K562 (cell line): ENCODE results near the gene ARL5C. TPM values are rescaled to one million over a fixed set of nuclear protein-coding genes. Genes with fewer than 3 reads are reported as not detected.

Experiments
- ATAC-seq: fragments of 200-7000 bp; cut with Tn5 transposase; 3 replicates; pipeline ENCODE4 v1.9.1; 2020; ENCODE audit warnings: moderate library complexity
- BruUV-seq: library from RNA; stranded (reverse); fragments of 400-500 nt; replicated peaks from 2 replicates; lab custom pipeline; 2021; lab: Mats Ljungman, UMichigan
- CTCF ChIA-PET: fragments of 300-600 bp; formaldehyde crosslinking; extraction: SDS; loops from one replicate; lab custom pipeline; 2021; ENCODE audit warnings: low intra/inter-chr PET ratio; lab: Yijun Ruan, JAX
- POLR2A ChIA-PET: fragments of 300-600, 350-650 bp; sonication (Branson Sonifier 250); formaldehyde crosslinking; extraction: SDS; loops from one replicate; lab custom pipeline; 2021; ENCODE audit warnings: antibody characterized with exemption, inconsistent platforms; lab: Yijun Ruan, JAX
- DNase-seq, 4 experiments: peaks; one replicate each; pipeline versions ENCODE4 v3.0.0 to v3.0.0-alpha.2; 2011 to 2018; ENCODE audit warnings: low spot score in 3 of 4, mixed read lengths in 3 of 4; ENCODE audit errors: extremely low read depth in 1 of 4
- FAIRE-seq: peaks from 2 replicates; lab custom pipeline; 2011; peaks lifted over from hg19 to GRCh38; lab: Jason Lieb, UNC
- H2AFZ ChIP-seq: 2 replicates; pipeline ENCODE4 v1.6.0; 2011; ENCODE audit warnings: low read depth, low read length, control low read depth, inconsistent platforms
- H3K27ac ChIP-seq: fragments of 200-600 bp; 3 replicates; pipeline ENCODE4 v1.8.0; 2011; ENCODE audit warnings: low read depth, mild to moderate bottlenecking, control low read depth, inconsistent platforms, low read length, moderate library complexity, mixed read lengths; ENCODE audit errors: extremely low read depth
- H3K27me3 ChIP-seq, 2 experiments: fragments of 300-600 bp in 1 of 2; 2 replicates in 1 of 2; 3 replicates in 1 of 2; pipeline versions ENCODE4 v1.6.0 to v1.8.0; 2011; ENCODE audit warnings: inconsistent platforms in 2 of 2, low read length in 2 of 2, mild to moderate bottlenecking in 1 of 2, mixed read lengths in 1 of 2, moderate library complexity in 1 of 2; ENCODE audit not compliant: control insufficient read depth in 2 of 2, insufficient read depth in 2 of 2
- H3K36me3 ChIP-seq: fragments of 300-600 bp; 3 replicates; pipeline ENCODE4 v1.8.0; 2011; ENCODE audit warnings: mild to moderate bottlenecking, low read length, inconsistent platforms; ENCODE audit not compliant: control insufficient read depth, insufficient read depth
- H3K4me1 ChIP-seq, 2 experiments: fragments of 200-600 bp in 1 of 2; replicated peaks in 1 of 2; 2 replicates in 1 of 2; 3 replicates in 1 of 2; pipeline versions ENCODE4 v1.5.1 to v1.8.0; 2011; ENCODE audit warnings: inconsistent platforms in 2 of 2, low read length in 2 of 2, mild to moderate bottlenecking in 1 of 2, mixed read lengths in 1 of 2, moderate library complexity in 1 of 2; ENCODE audit not compliant: control insufficient read depth in 2 of 2, insufficient read depth in 2 of 2
- H3K4me2 ChIP-seq: 2 replicates; pipeline ENCODE4 v1.6.1; 2011; ENCODE audit warnings: low read length, control low read depth, inconsistent platforms, mixed read lengths; ENCODE audit not compliant: insufficient read depth
- H3K4me3 ChIP-seq: fragments of 200-600 bp; sonication (generic), shearing (Covaris generic); 2 replicates; pipeline ENCODE4 v1.5.1; 2016; ENCODE audit warnings: control low read depth, inconsistent platforms
- H3K79me2 ChIP-seq: fragments of 200-600 bp; 3 replicates; pipeline ENCODE4 v1.8.0; 2011; ENCODE audit warnings: low read length, inconsistent platforms; ENCODE audit not compliant: control insufficient read depth, insufficient read depth
- H3K9ac ChIP-seq, 2 experiments: 2 replicates each; pipeline versions ENCODE4 v1.6.0 to v1.6.1; 2011; ENCODE audit warnings: low read depth in 2 of 2, low read length in 2 of 2, control low read depth in 1 of 2, inconsistent platforms in 1 of 2, mild to moderate bottlenecking in 1 of 2, mixed read lengths in 1 of 2; ENCODE audit not compliant: insufficient read depth in 1 of 2
- H3K9me1 ChIP-seq: one replicate; pipeline ENCODE4 v1.6.0; 2011; ENCODE audit warnings: inconsistent platforms, mild to moderate bottlenecking, low read length, moderate library complexity; ENCODE audit not compliant: control insufficient read depth, insufficient read depth
- H3K9me3 ChIP-seq: replicated peaks from 2 replicates; pipeline ENCODE4 v1.5.1; 2011; ENCODE audit warnings: low read depth, low read length, inconsistent platforms; ENCODE audit not compliant: control insufficient read depth, insufficient read depth
- H4K20me1 ChIP-seq: replicated peaks from 2 replicates; pipeline ENCODE4 v1.6.1; 2011; ENCODE audit warnings: low read length, inconsistent platforms, mixed read lengths; ENCODE audit not compliant: control insufficient read depth, insufficient read depth
- DDX20 ChIP-seq: fragments of 450-650 bp; IDR thresholded peaks from 2 replicates; pipeline ENCODE4 v1.6.1; 2016; ENCODE audit warnings: missing genetic modification characterization, low read depth, mild to moderate bottlenecking, missing compliant biosample characterization, moderate library complexity
- EGR1 ChIP-seq: fragments of 450-650 bp; conservative IDR thresholded peaks from 2 replicates; pipeline ENCODE4 v1.6.1; 2017; ENCODE audit warnings: mild to moderate bottlenecking
- ERF ChIP-seq: fragments of 450-650 bp; formaldehyde crosslinking; IDR thresholded peaks from 2 replicates; pipeline ENCODE4 v1.4.0; 2020; ENCODE audit warnings: mild to moderate bottlenecking, mixed read lengths
- IFI16 ChIP-seq: fragments of 250-450 bp; sonication (Bioruptor Pico); IDR thresholded peaks from 2 replicates; pipeline ENCODE4 v2.1.2; 2022; ENCODE audit warnings: mild to moderate bottlenecking, inconsistent platforms
- LARP7 ChIP-seq: fragments of 450-650 bp; IDR thresholded peaks from 2 replicates; pipeline ENCODE4 v1.6.1; 2016
- TAF9B ChIP-seq: fragments of 450-650 bp; IDR thresholded peaks from 2 replicates; pipeline ENCODE4 v1.6.1; 2018; ENCODE audit warnings: mild to moderate bottlenecking; ENCODE audit not compliant: partially characterized antibody
- ZNF121 ChIP-seq: sonication (generic); formaldehyde crosslinking; conservative IDR thresholded peaks from 2 replicates; pipeline ENCODE4 v1.8.0; 2022; ENCODE audit warnings: missing genetic modification reagents
- WGBS: fragments of 100-300 bp; shearing (Covaris generic); methylation state at CpG from one replicate; pipeline ENCODE4 v1.1.6; 2016; ENCODE audit warnings: low coverage, mixed read lengths; ENCODE audit not compliant: insufficient coverage; ENCODE audit errors: missing lambda C conversion rate; 5-methylcytosine and 5-hydroxymethylcytosine counted together
- in situ Hi-C: fragments of 300-500 bp; cut with MboI; formaldehyde crosslinking; loops from 4 replicates; pipeline ENCODE4 v1.15.0; 2018; ENCODE audit warnings: inconsistent platforms, mixed read lengths
- intact Hi-C: fragments of 100-400 bp; cut with micrococcal nuclease; formaldehyde crosslinking; loops from 2 replicates; pipeline ENCODE4 v1.14.2; 2022
- polyA plus RNA-seq, 8 experiments: library from polyadenylated mRNA; depleted of rRNA in 4 of 8; stranded (reverse) in 5 of 8; unstranded in 3 of 8; fragments of >200 nt; fragmentation: Nextera tagmentation in 2 of 8; fragmentation: Illumina TruSeq in 1 of 8; extraction: Ambion mirVana in 2 of 8; extraction: Trizol in 1 of 8; gene quantifications; 2 replicates each; pipeline versions ENCODE4 v1.2.1 to v1.2.3, GENCODE V29; 2011 to 2014; ENCODE audit warnings: inconsistent platforms in 1 of 8, missing spikeins in 1 of 8
- total RNA-seq, 7 experiments: library from RNA; depleted of rRNA in 6 of 7; stranded (reverse); fragments of >200 nt in 6 of 7; fragmentation: Illumina TruSeq in 2 of 7; extraction: Trizol in 2 of 7; gene quantifications; 2 replicates each; pipeline versions ENCODE4 v1.2.1 to v1.2.3, GENCODE V29; 2011 to 2021; ENCODE audit warnings: low replicate concordance in 1 of 7

Gene ARL5C
- total and polyA plus RNA-seq, 9 of the 15 experiments (the other 6 are each of a cell fraction or from before 2014, with no cell fraction given) = not detected

- Histone ChIP-seq H3K27me3 (peaks cover under 1 to 55% of the 10 kb centered on the region in 2 experiments; a peak in 3 of 5 replicates), H3K36me3 (no peaks in the 10 kb centered on the region), H3K79me2 (no peaks in the 10 kb centered on the region), H3K4me2 (no peak overlapping the region), H3K9ac (no peak overlapping the region), H3K27ac (no peak overlapping the region), H4K20me1 (no peaks in the 10 kb centered on the region), H3K9me1 (peaks cover 4% of the 10 kb centered on the region), H3K4me3 (no peak overlapping the region), H2AFZ (no peak overlapping the region), H3K9me3 (no peaks in the 10 kb centered on the region), H3K4me1 (peaks cover 0 to 32% of the 10 kb centered on the region in 2 experiments; a peak in 3 of 5 replicates)
- CTCF ChIA-PET = no interaction called here
- FAIRE-seq = no peak
- intact Hi-C loops = no loop called here
- POLR2A ChIA-PET = interaction anchor here (0.6 to 1.2 kb wide), 4 partner anchors 9 to 210 kb away, joined by 3 to 6 read pairs (median 4); partner anchors contain the start of gene RPL19
- in situ Hi-C loops = no loop called here
- ATAC-seq = no peak
- 17% methylated on average over 16 of the region's 16 CpGs for WGBS
- BruUV-seq = no TSS peak
- TF ChIP-seq LARP7 (no peak), TAF9B (no peak), IFI16 (no peak)
- DNase-seq = no peak
Measured at GRCh38 chr17:39212841-39213480, 47.0 kb upstream of the ARL5C start.

GRCh38 chr17:39212195-39212810, 46.3 kb upstream of the ARL5C start:
- Histone ChIP-seq H3K4me2 (no peak overlapping the region), H3K27ac (no peak overlapping the region)

More at GRCh38 chr17:39212195-39212810, 46.3 kb upstream of the ARL5C start:
- H3K9me1 ChIP-seq = peaks cover 4% of the 10 kb centered on the region
- in situ Hi-C loops (no loop called here), intact Hi-C loops (no loop called here)
- WGBS = 32% methylated on average over 11 of the region's 11 CpGs
- FAIRE-seq (peak; percentile 26), ATAC-seq (peak; percentile 41; the same call in 2 of the 3 replicates), DNase-seq (no peak)
- H2AFZ ChIP-seq = no peak overlapping the region
- peaks cover 0 to 53% of the 10 kb centered on the region in 2 experiments; a peak in 2 of 5 replicates for H3K27me3 ChIP-seq
- H3K9me3 ChIP-seq = no peaks in the 10 kb centered on the region
- ChIA-PET CTCF (no interaction called here), POLR2A (interaction anchor here (0.6 to 1.2 kb wide), 4 partner anchors 9 to 211 kb away, joined by 3 to 6 read pairs (median 4); partner anchors contain the start of gene RPL19)
- H3K9ac ChIP-seq = peak overlapping the region in 1 of 2 experiments; percentile 71; a peak in 2 of 4 replicates
- peaks cover 0 to 32% of the 10 kb centered on the region in 2 experiments; a peak in 3 of 5 replicates for H3K4me1 ChIP-seq
- H3K36me3 ChIP-seq = no peaks in the 10 kb centered on the region
- H3K79me2 ChIP-seq = no peaks in the 10 kb centered on the region
- H4K20me1 ChIP-seq = no peaks in the 10 kb centered on the region
- no peak overlapping the region for H3K4me3 ChIP-seq
- peak; percentile 74 for TF ChIP-seq EGR1
- no peak for TF ChIP-seq DDX20
- TF ChIP-seq ZNF121 = no peak
- TF ChIP-seq ERF (CRISPR knock-in tag) = no peak
- BruUV-seq = no TSS peak
